Measurements from ENCODE around the gene MIA3.
"Not testable (repeated sequence)": the region's sequence is repeated elsewhere in the genome, so short reads cannot be mapped to it uniquely, and the experiment has no call there.

The MIA3 gene

GRCh38 chr1:222665964-222666363 is 48.1 kb downstream of the MIA3 start:
- no peak for DNase-seq

- DNase-seq = not testable (repeated sequence)
Observed at GRCh38 chr1:222668184-222668583, 50.3 kb downstream of the MIA3 start.

GRCh38 chr1:222669107-222669506 is 51.2 kb downstream of the MIA3 start:
- not testable (repeated sequence) for DNase-seq

- DNase-seq = no peak
Observed at GRCh38 chr1:222670110-222670509, 52.2 kb downstream of the MIA3 start.

DNA sequence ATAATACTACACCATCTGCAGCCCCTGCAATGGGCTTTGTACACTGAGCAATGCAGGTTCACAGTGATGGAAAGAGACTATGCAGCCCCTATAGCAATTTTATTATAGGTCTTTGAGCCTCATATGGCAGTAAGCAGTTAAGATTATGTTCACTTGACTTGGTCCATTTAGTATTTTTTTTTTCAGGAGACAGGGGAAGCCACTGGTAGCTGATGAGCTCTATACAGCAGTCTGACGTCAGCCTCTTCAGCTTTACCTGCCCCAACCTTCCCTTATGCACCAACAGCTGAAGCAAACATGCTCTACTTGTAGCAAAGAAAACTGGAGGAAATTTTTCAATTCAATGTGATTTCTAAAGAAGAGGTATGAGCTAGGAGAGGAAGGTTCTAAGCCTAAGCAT is 62.2 kb downstream of the MIA3 start:
- no peak for DNase-seq

GRCh38 chr1:222691016-222691415 is 73.1 kb downstream of the MIA3 start:
- DNase-seq = no peak

DNA sequence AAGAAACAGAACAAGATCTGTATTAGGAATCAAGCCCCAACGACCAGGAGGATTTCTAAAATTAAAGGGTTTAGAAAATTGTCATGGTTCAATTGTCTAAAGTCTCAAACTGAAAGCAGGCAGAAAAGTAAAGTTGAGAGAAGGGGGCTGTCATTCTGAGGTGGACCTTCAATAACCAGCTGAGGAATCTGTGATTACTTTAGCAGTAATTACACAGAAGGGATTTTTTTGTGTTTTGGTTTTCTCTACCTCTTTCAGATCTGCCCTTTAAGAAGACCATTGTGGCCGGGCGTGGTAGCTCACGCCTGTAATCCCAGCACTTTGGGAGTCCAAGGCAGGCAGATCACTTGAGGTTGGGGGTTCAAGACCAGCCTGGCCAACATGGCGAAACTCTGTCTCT is 77.0 kb downstream of the MIA3 start:
- no peak for DNase-seq

DNA sequence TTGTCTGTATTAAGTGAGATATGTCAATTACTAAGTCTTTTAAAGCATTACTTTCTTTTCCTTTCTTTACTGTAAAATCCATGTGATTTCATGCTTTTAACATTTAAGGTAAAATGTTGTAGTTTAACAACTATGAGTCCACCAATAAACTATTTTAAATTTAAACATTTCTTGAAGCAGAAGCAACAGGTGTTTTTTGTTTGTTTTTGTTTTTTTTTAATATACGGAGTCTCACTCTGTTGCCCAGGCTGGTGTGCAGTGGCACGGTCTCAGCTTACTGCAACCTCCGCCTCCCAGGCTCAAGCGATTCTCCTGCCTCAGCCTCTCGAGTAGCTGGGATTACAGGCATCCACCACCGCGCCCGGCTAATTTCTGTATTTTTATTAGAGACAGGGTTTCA is 78.8 kb downstream of the MIA3 start:
- DNase-seq = no peak

GRCh38 chr1:222697203-222697602 is 79.3 kb downstream of the MIA3 start:
- no peak for DNase-seq

DNA sequence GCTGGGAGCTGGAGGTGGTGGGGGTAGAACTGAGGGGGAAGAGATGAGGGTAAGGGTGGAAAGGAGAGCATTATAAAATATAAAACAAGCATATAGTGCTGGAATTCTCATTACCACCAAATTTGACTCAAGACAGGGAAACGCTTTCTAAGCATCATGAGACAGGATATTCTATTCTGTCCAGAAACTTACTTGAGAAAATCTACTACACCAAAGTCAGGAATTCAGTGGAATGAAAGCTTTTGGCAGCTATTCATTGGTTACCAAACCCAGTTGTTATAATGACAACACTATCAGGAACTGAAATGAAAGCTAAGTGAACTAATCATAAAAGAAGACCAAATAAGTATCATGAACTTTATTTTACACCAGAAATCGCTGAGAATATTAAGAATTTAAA is 79.9 kb downstream of the MIA3 start:
- DNase-seq = no peak

- no peak for DNase-seq
Observed at GRCh38 chr1:222702210-222702609, 84.3 kb downstream of the MIA3 start.

GRCh38 chr1:222704260-222704659 is 86.4 kb downstream of the MIA3 start:
- DNase-seq = no peak

DNA sequence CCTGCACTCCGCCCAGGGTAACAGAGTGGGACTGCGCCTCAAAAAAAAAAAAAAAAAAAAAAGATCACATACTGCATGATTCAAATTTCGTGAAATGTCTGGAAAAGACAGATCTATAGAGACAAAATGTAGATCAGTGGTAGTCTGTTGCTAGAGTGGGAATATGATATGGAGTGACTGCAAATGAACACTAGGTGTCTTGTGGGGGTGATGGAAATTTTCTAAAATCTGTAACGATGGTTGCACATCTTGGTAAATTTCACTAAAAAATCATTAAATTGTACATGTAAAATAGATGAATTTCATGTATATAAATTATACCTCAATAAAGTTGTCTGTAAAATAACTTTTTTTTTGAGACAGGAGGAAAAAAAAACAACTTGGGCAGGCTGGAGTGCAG is 88.9 kb downstream of the MIA3 start:
- DNase-seq = no peak

GRCh38 chr1:222709700-222710153 is 91.8 kb downstream of the MIA3 start:
- DNase-seq = no peak

DNA sequence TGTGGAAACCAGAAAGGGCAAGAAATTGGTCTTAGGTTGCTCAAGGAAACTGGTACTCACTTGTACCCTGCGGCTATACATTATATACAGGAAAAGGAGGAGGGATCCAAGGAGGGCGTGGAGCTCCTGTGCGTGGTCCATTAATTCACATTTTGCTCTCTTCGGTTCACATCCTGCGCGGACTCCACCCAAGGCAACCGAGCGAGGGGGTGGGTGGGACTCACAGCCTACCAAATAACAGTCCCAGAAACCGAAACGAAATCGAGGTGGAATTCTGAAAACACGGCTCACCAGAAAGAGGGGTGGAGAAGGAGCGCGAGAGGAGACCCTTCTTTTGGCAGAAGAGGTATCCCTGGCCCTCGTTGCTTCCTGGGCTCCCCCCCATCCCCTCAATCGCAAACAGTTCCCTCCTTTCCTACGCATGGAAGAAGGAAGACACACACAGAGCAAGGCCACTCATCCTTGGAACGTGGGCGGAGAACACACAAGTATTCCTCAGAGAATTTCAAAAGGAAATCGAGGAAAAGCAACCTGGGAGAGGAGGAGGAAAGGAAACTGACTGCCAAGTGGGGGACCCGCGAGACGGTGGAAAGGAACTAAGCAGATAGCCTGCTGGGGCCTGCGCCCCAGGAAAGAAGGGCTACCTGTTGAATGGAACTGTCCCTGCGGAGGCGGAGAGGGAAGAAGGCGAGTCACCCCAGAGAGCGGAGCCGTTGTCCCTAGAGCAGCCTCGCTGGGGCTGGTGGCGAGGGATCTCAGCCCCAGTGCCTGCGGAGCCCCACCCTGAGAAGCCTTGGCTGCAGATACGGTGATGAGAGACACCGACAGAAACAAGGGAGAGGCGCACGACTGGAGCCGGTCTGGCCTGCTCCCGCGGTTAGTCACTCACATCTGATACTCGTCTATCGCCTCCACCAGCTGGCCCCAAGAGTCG is 93.7 kb downstream of the MIA3 start:
- DNase-seq = no peak

DNA sequence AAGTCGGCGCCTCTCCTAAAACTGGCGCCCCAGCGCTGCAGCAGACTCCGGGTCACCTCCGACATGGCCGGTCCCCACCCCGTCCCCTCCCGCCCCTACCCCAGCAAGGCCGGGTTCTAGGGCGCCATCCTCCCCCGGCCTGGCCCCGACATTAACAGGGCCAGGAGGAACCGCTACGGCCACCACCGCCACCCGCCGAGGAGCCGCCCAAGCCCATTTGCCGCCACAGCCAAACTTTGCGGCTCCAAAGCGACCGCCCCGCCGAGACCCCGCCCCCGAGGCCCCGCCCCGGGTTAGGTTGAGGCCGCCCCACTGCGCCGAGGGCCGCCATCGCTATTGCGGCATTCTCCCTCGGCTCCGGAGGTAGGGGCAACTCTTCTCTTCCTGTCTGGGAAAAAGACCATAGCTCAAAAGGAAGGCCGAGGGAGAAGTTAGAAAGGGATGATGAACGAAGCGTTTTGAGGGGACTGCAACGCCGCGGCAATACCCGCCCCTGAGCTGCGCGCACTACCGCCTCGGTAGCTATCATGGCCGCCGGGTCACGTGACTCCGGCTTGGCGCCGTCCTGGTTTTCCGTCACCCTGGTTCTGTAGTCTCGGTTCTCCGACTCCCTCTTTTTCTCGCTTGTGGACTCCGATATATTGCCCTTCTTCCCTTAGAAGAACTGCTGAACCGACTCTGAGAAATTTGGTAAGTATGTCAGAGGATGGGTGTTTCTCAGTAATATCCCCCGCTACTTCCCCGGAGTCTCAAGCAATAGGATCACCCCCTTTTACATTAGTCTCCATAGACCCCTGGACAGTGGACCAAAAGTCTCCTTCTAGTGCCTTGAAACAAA is 94.6 kb downstream of the MIA3 start, which contains the start of the genes AIDA and BROX:
Gene AIDA, minus strand, starts transcription at position 239 of the 838 bp plus-strand sequence. Its CDS starts 174 bp downstream, at position 65.
Gene BROX, plus strand, starts transcription at position 312 of the 838 bp plus-strand sequence. CDS start 3,136 bp downstream, outside the sequence.
- DNase-seq = peak; percentile 67

DNA sequence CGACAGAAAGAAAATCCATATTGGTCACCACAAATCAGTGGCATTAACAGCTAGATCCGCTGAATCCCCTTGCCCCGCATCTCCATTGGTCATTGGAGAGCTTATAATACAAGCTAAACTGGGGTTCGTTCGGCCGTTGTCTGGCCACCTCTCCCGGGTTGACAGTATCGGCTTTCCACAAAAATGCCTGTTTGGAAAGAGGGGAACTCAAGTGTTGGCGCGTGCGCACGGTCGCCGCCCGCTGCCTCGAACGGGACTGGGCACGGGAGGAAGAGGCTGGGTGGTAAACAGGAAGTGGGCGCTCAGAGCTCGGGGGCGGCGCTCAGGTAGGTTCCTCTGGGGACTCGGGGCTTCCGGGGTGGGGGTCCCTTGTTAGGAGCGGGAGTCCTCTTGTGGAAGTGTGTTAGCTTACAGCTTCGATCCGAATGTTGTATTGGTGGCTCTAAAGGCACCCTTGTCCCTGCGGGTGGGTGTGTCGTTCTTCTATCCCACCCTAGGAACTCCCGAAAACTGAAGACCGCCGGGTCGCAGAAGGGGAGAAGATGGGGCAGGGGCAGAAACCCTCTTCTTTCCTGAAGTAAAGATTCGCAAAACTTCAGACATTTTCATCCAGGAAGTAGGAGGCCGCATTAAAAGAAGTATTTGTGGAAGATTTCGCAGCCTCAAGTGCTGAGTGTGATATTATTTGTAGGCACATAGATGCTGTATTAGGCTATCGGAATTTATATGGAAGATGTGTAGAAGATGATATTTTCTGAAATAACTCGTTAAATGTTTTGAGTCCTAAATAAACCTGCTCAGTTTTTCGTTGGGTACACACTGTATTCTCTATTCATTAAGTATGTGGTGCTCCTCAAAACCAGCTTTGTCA is 95.4 kb downstream of the MIA3 start:
- DNase-seq = peak; percentile 81

DNA sequence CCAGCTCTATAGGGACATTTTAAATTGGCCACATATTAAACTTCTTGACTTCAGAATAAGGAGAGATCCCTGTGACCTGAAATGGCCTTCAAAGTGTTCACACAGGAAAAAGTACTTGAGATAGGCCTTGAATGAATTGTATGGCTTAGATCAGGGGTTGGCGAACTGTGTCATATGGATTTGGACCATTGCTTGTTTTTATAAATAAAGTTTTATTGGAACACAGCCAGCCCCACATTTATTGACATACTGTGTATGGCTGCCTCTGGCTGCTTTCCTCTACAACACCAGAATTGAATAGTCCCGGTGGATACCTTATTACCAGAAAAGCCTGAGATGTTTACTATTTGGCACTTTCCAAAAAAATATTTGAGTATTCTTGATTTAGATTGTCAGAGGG is 98.5 kb downstream of the MIA3 start:
- no peak for DNase-seq
